HepG2 (cell line): ENCODE results near the gene IRF2. TPM values are rescaled to one million over a fixed set of nuclear protein-coding genes. Genes with fewer than 3 reads are reported as not detected.

Source experiments
- AKNA ChIP-seq: sonication (generic); formaldehyde crosslinking; IDR thresholded peaks from 2 replicates; pipeline ENCODE4 v1.4.0; 2020; ENCODE audit warnings: missing genetic modification reagents, borderline replicate concordance
- BCL6 ChIP-seq: IDR thresholded peaks from 2 replicates; pipeline ENCODE4 v1.6.1; 2016; ENCODE audit warnings: missing genetic modification reagents, missing compliant biosample characterization
- EP300 ChIP-seq, 3 experiments: sonication (generic) in 1 of 3; formaldehyde crosslinking in 1 of 3; IDR thresholded peaks; 2 replicates each; pipeline versions ENCODE4 v1.5.1 to v1.6.1; 2011 to 2020; ENCODE audit warnings: low read depth in 2 of 3, low read length in 2 of 3, borderline replicate concordance in 1 of 3, improper control_type of control experiment in 1 of 3, mild to moderate bottlenecking in 1 of 3, missing genetic modification reagents in 1 of 3, moderate library complexity in 1 of 3
- HMGXB3 ChIP-seq: sonication (generic); formaldehyde crosslinking; IDR thresholded peaks from 2 replicates; pipeline ENCODE4 v1.4.0; 2020; ENCODE audit warnings: missing genetic modification reagents, borderline replicate concordance
- IRX3 ChIP-seq: sonication (generic); formaldehyde crosslinking; IDR thresholded peaks from 2 replicates; pipeline ENCODE4 v1.8.1; 2023; ENCODE audit warnings: mild to moderate bottlenecking, low read depth, missing genetic modification reagents, borderline replicate concordance
- KAT7 ChIP-seq: IDR thresholded peaks from 2 replicates; pipeline ENCODE4 v1.6.1; 2018; ENCODE audit warnings: borderline replicate concordance, missing compliant biosample characterization
- MED13 ChIP-seq: sonication (generic); formaldehyde crosslinking; IDR thresholded peaks from 2 replicates; pipeline ENCODE4 v1.5.0; 2020; ENCODE audit warnings: missing genetic modification reagents
- NBN ChIP-seq: fragments of 450-650 bp; conservative IDR thresholded peaks from 2 replicates; pipeline ENCODE4 v1.6.1; 2017
- NFATC3 ChIP-seq: sonication (generic); formaldehyde crosslinking; IDR thresholded peaks from 2 replicates; pipeline ENCODE4 v1.5.1; 2020; ENCODE audit warnings: mild to moderate bottlenecking, missing genetic modification reagents
- NONO ChIP-seq, 2 experiments: fragments of 450-650 bp in 1 of 2; sonication (generic) in 1 of 2; formaldehyde crosslinking in 1 of 2; IDR thresholded peaks in 1 of 2; conservative IDR thresholded peaks in 1 of 2; 2 replicates each; pipeline versions ENCODE4 v1.6.1 to v1.8.0; 2017 to 2022; ENCODE audit warnings: mild to moderate bottlenecking in 1 of 2, missing genetic modification reagents in 1 of 2, moderate library complexity in 1 of 2
- PHF21A ChIP-seq: sonication (generic); formaldehyde crosslinking; IDR thresholded peaks from 2 replicates; pipeline ENCODE4 v1.5.0; 2020; ENCODE audit warnings: mild to moderate bottlenecking, missing genetic modification reagents
- SKI ChIP-seq: fragments of 450-650 bp; IDR thresholded peaks from one replicate; pipeline ENCODE4 v1.6.1; 2018; ENCODE audit warnings: mild to moderate bottlenecking; ENCODE audit not compliant: partially characterized antibody
- SSRP1 ChIP-seq: IDR thresholded peaks from 2 replicates; pipeline ENCODE4 v1.6.1; 2016; ENCODE audit warnings: control low read depth
- WIZ ChIP-seq: sonication (generic); formaldehyde crosslinking; IDR thresholded peaks from 2 replicates; pipeline ENCODE4 v1.5.1; 2020; ENCODE audit warnings: mild to moderate bottlenecking, missing genetic modification reagents
- ZFP36L1 ChIP-seq: sonication (generic); formaldehyde crosslinking; IDR thresholded peaks from 2 replicates; pipeline ENCODE4 v1.8.0; 2022; ENCODE audit warnings: mild to moderate bottlenecking, missing genetic modification reagents, moderate library complexity
- ZNF235 ChIP-seq: sonication (generic); formaldehyde crosslinking; IDR thresholded peaks from 2 replicates; pipeline ENCODE4 v1.8.1; 2023; ENCODE audit warnings: mild to moderate bottlenecking, missing genetic modification reagents, borderline replicate concordance
- ZNF468 ChIP-seq: sonication (generic); formaldehyde crosslinking; IDR thresholded peaks from 2 replicates; pipeline ENCODE4 v1.8.0; 2022; ENCODE audit warnings: mild to moderate bottlenecking, moderate library complexity, missing genetic modification reagents
- ZNF501 ChIP-seq: sonication (generic); formaldehyde crosslinking; IDR thresholded peaks from 2 replicates; pipeline ENCODE4 v1.5.1; 2020; ENCODE audit warnings: mild to moderate bottlenecking, moderate library complexity, missing genetic modification reagents
- ZNF660 ChIP-seq: sonication (generic); formaldehyde crosslinking; IDR thresholded peaks from 2 replicates; pipeline ENCODE4 v1.5.1; 2020; ENCODE audit warnings: mild to moderate bottlenecking, low read depth, missing genetic modification reagents, borderline replicate concordance
- polyA plus RNA-seq, 8 experiments: library from polyadenylated mRNA; depleted of rRNA in 3 of 8; stranded (reverse) in 7 of 8; unstranded in 1 of 8; fragments of >200 nt; fragmentation: Illumina TruSeq in 4 of 8; extraction: Trizol in 4 of 8; gene quantifications; 2 replicates each; pipeline versions ENCODE4 v1.2.1 to v1.2.3, GENCODE V29; 2011 to 2016; ENCODE audit warnings: low read depth in 4 of 8, missing spikeins in 1 of 8, mixed read lengths in 1 of 8; ENCODE audit not compliant: insufficient read depth in 1 of 8
- total RNA-seq, 5 experiments: library from RNA; depleted of rRNA; stranded (reverse); fragments of >200 nt; fragmentation: Illumina TruSeq; extraction: Trizol; gene quantifications; 2 replicates each; pipeline ENCODE4 v1.2.3, GENCODE V29; 2016; ENCODE audit warnings: low read depth in 1 of 5

The IRF2 gene
- total and polyA plus RNA-seq, 2 of the 13 experiments (the other 11 are each of a cell fraction or from before 2014, with no cell fraction given): 15.5 to 28.8 TPM

- TF ChIP-seq HMGXB3 (no peak), SKI (peak; percentile 70), ZNF468 (CRISPR knock-in tag) (no peak), NONO (IDR thresholded peaks at IDR 0.05) (no peak), NONO (CRISPR knock-in tag; conservative IDR thresholded peaks at IDR 0.05) (no peak), PHF21A (peak; percentile 69), EP300 (IDR thresholded peaks at IDR 0.05; ENCODE audit: low read depth in 2 of 2, low read length in 2 of 2) (peak in 1 of 2 experiments; percentile 81; a peak in 2 of 4 replicates), EP300 (CRISPR knock-in tag; IDR thresholded peaks at IDR 0.05; ENCODE audit: borderline replicate concordance) (peak; percentile 64; the same call in 1 of the 2 replicates), BCL6 (peak; percentile 84), ZNF235 (CRISPR knock-in tag) (no peak), AKNA (CRISPR knock-in tag) (no peak), NBN (no peak), ZFP36L1 (CRISPR knock-in tag) (no peak), WIZ (CRISPR knock-in tag) (no peak), KAT7 (CRISPR knock-in tag) (no peak), MED13 (CRISPR knock-in tag) (no peak), IRX3 (no peak), NFATC3 (no peak), ZNF660 (CRISPR knock-in tag) (no peak), SSRP1 (CRISPR knock-in tag) (no peak), ZNF501 (CRISPR knock-in tag) (no peak)
Observed at GRCh38 chr4:184464759-184465454, 9.4 kb downstream of the IRF2 start (continued).
